Peyer's patch (tissue), 4 donors: ENCODE data around the gene ESYT3.

Experiments used
- POLR2A ChIP-seq, 2 donors: fragments of 450-650 bp; IDR thresholded peaks; one replicate each; pipeline ENCODE4 v1.5.1; 2017; ENCODE audit warnings: antibody characterized with exemption in 2 of 2, mild to moderate bottlenecking in 2 of 2, moderate library complexity in 2 of 2
- TF ChIP-seq, protein P1 (sequence below), 6 experiments: fragments of 450-650 bp in 4 of 6; fragments of 200-600 bp in 2 of 6; sonication (generic) in 1 of 6; IDR thresholded peaks; one replicate each; pipeline ENCODE4 v1.5.1; 2017 to 2019; ENCODE audit warnings: antibody characterized with exemption in 6 of 6, mild to moderate bottlenecking in 3 of 6, moderate library complexity in 1 of 6

GRCh38 chr3:138443091-138443490 lies 8.7 kb downstream of the ESYT3 start:
- TF ChIP-seq, protein P1, sequence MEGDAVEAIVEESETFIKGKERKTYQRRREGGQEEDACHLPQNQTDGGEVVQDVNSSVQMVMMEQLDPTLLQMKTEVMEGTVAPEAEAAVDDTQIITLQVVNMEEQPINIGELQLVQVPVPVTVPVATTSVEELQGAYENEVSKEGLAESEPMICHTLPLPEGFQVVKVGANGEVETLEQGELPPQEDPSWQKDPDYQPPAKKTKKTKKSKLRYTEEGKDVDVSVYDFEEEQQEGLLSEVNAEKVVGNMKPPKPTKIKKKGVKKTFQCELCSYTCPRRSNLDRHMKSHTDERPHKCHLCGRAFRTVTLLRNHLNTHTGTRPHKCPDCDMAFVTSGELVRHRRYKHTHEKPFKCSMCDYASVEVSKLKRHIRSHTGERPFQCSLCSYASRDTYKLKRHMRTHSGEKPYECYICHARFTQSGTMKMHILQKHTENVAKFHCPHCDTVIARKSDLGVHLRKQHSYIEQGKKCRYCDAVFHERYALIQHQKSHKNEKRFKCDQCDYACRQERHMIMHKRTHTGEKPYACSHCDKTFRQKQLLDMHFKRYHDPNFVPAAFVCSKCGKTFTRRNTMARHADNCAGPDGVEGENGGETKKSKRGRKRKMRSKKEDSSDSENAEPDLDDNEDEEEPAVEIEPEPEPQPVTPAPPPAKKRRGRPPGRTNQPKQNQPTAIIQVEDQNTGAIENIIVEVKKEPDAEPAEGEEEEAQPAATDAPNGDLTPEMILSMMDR (IDR thresholded peaks at IDR 0.05), result no peak
- no peak for TF ChIP-seq POLR2A (IDR thresholded peaks at IDR 0.05)
